GF-D8 (cell line): ENCODE data around the gene BLCAP.

Experiments used
- DNase-seq: peaks from one replicate; lab custom pipeline; 2025; lab: John Stamatoyannopoulos, UW

Gene BLCAP

DNA sequence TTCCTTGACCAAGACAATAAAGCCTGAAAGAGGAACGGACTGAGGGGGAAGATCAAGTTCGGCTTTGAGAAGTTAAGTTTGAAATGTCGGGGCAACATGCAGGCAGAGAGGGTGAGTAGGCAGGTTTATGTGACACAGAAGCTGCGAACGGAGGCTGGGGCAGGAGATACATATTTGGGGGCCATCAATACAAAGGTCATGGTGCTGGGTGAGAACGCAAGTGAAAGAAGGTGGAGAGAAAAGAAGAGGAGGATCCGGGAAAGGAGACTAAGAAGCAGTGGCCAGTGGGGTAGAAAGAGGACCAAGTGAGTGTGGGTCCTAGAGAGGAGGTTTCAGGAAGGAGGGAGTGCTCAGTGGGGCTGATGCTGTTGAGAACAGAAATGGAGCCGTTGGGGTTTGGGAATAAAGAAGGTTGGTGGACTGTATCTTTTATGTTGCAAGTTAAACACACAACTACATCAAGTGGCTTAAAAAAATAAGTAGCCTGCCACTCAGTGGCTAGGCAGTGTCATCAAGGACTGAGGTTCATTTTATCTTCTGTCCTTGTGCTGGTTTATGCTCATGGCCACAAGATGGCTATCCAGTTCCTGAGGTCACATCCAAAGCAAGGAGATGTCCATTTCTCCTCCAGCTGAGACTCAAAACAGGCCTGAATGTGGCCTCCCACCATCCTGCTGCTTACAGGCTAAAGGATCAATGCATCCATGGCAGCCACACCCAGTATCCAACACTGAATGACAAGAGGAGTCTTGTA, 1.7 kb upstream of the BLCAP start:
- no peak for DNase-seq

DNA sequence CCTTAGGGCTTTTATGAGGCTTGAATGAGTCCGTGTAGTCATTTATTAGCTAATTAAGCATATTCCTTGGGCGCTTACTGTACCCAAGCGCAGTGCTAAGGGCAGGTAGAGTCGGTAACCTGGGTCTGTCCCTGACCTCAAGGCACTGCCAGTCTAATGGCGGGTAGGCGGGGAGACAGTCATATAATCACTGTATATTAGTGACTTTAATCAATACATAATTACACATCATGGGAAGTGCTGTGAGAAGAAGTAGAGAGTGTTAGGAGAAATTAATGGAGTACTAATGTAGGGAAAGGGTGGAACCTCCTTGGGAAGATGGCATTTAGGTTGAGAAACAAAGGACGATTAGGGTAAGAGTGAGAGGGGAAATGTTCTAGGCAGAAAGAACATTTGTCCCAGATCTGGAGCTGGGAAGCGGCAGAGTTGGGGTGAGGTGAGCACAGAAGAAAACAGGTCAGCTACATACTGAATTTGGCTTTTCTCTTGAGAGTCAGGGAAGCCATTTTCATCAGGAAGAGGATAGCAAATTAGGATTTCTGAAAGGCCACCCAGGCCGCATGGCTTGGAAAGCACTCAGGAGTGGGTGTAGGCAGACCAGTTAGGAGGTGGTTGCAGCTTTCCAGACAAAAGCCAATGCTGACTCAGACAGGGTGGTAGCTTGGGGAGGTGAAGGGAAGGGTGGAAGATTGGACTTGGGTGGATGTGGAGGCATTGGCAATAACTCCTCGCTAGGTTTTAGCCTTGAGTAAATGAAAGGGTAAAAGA, 954 bp upstream of the BLCAP start:
- no peak for DNase-seq

DNA sequence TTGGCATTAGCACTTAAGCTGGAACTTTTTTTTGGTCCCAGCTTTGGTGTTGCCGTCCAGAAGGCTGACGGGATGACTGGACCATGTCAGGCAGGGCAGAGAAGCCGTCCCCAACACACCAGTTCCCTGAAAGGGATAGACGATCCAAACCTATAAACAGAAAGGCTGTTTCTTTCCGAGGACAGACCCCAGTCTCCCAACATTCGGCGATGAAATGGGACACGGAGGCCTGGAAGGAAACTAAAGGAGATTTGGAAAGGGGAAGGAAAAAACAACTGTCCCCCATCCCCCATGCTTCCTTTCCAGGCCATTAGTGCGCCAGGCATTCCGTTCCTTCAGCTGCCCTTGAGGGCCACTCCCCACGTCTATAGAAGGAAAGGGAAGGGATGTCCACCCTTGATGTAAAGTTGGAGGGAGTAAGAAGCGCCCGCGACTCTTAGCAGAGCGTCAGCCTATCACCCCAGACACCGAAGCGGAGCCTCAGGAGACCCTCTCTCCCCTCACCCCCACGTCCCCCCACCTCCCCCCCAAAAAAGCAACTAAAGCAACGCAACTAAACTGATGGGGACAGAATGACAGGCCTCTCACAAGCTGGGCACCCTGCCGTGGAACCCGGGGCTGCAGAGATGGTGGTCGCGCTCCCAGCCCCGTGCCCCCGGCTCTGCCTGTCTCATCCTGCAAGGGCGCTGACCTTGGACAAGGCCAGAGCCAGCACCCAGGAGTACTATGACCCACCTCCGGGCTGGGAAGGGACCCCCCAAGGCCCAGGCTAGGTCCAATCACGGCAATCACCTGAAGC, 638 bp downstream of the BLCAP start:
- no peak for DNase-seq

DNA sequence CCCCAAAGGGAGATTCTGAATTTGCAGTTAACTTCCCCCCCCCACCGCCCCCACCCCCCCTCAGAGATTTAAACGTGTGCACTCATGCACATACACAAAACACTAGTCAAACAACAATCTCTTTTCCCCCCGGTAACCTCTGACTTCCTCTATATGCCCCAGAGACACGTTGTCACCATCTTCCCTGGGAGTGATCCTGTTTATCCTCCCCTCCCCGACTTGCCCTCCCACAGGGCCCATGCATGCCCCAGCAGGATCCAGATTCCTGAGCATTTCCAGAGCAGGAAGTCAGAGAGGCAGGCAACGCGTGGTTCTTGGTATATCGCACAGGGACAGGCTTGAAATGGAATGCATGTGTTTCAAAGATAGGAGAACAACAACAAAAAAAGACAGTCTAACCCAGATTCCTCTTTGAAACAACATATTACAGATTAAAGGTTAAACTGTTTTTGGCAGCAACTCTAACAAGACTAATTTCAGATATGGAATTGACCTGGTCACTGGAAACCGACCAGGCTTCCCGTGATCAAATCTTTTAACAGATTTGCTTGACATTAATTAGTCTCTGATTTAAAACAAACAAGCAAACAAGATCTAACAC, 1.3 kb downstream of the BLCAP start:
- DNase-seq = peak; percentile 1

DNA sequence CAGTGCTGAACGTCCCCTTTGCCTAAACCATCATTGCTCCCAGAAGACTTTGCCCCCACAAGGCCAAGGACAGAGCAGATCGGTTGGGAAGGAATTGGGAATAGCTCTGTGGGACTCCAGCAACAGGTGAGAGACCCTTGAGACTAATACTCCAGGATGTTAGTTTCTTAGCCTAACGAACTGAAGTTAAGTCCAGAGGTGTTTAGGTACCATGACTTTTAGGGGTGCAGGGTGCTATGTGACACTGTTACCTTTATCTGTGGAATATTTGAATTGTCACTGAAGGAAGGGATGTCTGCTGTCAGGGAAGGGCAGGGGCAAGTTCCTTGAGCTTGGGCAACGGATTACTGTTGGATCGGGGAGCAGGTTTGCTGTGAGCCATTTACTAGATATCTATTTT, 1.9 kb downstream of the BLCAP start:
- DNase-seq = no peak

DNA sequence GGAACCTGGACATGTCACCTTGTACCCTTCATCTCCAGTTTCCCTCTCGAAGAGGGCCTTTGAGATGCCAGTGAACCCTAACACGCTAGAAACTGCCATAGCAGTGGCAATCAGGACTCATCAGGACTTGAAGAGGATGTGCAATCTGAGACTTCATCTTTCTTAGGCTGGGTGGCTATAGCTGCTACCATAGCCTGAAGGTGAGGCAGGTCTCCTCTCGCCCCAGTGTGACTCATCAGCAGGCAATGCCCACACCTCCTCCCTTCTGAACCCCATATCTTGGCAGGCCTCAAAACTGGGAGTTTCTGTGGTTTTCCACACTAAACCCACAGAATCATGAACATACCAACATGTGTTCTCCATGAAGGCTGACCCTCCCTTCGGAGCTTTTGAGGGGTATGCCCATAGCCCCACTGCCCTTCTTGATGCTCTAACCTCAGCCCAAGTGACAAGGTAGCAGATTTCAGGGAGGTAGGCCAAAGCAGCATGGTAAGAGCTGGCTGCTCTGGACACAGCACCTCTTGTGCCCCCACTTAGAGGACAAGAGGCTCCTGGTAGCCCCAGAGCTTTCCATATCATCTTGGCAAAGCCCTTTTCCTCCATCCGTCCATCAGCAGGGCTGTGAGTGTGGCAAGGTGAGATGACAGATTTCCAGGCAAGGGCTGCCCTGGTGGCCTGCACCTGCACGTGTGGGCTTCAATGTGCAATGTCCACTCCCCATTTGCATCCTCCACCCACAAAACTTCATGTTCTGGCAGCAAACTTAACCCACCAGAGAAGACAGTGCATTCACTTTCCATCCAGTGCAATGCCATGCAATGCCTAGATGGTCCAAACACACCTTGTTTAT, 2.6 kb downstream of the BLCAP start:
- no peak for DNase-seq

DNA sequence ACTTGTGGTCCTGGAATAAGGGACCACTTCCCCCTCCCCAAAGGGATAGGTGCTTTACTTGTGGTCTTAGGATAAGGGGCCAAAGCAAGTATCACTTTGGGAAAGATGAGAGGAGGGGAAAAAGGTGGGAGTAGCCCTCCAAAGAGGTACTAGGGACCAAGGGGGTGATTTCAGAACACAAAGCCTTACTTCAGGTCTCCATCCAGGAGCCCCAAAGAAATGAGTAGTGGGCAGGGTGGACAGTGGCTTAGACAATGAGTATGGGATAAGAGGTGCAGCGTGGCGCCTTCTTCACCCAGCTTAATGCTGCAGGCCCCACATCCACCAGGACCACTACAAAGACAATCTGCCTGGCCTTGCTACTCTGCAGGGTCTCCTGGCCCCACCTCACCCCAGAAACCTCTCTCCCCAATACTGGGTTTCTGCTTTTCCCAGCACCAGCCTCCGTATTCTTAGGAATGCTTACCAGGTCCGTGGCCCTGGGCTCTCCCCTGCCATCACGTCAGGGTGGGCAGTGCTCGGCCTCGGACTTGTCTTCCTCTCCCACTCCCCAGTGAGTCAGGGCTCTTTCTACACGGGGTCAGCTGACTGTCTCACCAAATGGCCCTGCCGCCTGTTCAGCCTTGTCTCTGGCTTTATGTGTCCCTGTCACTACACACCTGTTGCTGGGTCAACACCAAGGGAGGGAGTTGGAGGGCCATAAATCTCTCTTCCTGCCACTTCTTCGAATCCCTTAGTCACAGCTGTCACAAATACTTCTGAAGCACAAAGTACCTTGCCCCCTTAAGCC, 3.6 kb downstream of the BLCAP start:
- no peak for DNase-seq

DNA sequence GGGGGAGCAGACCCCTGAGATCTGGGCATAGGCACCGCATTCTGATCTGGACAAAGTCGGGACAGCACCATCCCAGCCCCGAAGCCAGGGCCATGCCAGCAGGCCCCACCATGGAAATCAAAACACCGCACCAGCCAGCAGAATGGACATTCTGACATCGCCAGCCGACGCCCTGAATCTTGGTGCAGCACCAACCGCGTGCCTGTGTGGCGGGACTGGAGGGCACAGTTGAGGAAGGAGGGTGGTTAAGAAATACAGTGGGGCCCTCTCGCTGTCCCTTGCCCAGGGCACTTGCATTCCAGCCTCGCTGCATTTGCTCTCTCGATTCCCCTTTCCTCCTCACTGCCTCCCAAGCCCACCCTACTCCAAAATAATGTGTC, 4.7 kb downstream of the BLCAP start:
- no peak for DNase-seq

DNA sequence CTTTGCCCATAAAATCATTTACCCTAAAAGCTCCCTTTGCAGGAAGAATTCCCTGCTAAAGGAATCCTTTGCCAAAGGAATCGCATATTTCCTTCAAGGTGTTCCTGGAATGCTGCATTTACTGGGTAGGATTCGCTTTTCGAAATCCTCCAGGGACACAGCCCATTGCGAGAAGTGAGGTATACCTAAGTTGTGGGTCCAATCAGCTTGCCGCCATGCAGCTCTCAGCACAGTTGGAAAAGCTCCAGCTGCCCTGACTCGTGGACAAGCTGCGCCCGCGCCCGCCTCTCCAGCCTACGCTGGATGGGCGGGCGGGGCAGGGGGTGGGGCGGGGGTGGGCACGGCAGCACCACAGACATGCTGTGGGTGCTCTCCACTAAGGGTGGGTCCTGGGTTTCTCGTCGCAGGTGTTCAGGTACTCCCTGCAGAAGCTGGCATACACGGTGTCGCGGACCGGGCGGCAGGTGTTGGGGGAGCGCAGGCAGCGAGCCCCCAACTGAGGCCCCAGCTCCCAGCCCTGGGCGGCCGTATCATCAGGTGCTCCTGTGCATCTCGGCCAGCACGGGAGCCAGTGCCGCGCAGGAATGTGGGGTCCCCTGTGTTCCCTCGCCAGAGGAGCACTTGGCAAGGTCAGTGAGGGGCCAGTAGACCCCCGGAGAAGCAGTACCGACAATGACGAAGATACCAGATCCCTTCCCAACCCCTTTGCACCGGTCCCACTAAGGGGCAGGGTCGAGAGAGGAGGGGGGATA, 5.2 kb downstream of the BLCAP start:
- DNase-seq = no peak

DNA sequence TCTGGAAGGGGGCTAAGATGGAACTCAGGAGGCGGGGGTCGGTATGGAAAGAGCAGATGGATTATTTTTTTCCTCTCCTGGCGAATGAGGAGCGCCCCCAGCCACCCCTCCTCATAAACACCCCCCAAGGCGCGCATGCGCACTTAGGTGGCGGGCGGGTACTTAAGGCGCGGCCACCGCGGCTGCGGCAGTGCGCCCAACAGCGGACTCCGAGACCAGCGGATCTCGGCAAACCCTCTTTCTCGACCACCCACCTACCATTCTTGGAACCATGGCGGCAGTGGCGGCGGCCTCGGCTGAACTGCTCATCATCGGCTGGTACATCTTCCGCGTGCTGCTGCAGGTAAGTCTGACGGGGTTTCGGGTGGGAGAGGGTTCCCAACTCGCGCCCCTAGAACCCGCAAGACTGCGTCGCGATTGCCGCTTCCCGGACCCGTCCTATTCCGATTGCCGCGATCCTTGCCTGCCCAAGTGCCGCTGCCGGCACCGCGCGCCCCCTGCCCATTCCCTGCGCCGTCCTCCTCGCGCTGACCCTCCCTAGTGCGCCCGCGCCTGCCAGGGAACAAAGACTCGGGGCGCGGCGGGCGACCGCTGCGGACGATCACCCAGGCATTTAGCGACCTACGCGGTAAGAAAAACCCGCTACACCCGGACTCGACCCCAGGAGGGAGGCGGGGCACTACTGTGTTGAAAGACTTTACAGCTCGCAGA, 6.5 kb downstream of the BLCAP start, which contains the start of gene NNAT:
NNAT (plus strand) TSS at position 190 of the 711 bp plus-strand sequence; CDS start at position 272, 82 bp downstream.
- no peak for DNase-seq

DNA sequence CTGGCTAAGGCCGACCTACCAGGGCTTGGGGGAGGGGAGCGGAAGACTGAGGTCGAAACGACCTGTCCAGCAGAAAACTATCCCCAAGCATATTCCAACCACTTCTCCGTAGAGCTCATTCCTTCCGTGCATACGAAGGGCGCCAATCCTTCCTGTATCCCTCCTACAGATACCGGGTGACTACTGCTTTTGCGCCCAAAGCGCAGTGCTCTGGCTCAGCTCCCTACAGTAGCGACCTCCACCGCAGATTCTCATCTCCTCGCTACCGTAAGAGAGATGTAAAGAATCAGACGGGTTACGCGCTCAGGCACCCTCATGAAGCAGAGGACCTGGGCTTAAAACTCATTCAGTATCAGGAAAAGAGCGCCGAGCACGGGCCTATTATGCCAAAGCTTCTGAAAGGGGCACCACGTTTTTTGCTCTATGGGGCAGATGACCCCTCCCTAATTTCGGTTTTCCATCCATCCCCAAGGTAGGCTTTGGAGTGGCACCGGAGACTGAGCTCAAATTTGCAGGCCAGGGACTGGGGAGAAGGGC, 7.2 kb downstream of the BLCAP start:
- DNase-seq = no peak

DNA sequence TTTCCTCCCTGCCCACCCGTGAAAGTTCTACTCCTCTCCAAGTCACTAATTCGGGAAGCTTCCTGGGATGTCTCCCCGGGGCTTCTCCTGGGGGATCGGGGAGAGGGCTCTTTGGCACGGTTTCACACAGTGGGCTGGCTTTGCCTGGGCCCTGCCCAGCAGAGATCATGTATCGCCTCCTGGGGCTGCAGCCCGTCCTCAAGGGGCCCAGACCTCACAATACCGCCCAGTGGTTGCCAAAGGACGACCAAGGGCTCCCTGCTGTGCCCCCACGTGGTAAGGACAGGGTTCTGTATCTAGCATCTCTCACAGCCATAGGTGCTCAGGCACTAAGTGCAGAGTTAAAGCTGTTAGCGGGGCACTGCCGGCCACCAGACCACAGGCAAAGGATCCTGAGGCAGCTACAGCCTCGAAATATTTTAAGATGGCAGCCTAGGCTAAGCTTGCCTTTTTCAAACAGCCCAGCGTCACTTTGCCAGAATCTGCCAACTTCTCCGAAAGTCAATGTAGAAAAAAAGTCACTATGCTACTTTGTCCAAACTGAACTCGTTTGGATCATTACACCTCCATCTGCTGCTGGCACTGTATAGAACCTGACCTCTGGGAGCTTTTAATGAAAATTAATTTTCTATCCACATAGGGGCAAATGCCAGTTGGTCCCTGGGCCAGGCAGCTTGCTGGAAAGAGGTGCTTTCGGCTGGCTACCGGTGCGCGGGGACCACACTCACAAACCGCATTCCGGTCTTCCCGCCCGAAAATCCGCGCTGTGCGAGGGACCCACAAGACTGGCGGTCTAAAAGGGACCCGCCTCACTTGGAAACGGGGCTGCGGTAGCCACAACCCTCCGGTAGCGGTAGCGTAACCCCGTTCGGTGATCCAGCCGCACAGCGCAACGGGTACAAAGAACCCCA, 7.9 kb downstream of the BLCAP start:
- no peak for DNase-seq

DNA sequence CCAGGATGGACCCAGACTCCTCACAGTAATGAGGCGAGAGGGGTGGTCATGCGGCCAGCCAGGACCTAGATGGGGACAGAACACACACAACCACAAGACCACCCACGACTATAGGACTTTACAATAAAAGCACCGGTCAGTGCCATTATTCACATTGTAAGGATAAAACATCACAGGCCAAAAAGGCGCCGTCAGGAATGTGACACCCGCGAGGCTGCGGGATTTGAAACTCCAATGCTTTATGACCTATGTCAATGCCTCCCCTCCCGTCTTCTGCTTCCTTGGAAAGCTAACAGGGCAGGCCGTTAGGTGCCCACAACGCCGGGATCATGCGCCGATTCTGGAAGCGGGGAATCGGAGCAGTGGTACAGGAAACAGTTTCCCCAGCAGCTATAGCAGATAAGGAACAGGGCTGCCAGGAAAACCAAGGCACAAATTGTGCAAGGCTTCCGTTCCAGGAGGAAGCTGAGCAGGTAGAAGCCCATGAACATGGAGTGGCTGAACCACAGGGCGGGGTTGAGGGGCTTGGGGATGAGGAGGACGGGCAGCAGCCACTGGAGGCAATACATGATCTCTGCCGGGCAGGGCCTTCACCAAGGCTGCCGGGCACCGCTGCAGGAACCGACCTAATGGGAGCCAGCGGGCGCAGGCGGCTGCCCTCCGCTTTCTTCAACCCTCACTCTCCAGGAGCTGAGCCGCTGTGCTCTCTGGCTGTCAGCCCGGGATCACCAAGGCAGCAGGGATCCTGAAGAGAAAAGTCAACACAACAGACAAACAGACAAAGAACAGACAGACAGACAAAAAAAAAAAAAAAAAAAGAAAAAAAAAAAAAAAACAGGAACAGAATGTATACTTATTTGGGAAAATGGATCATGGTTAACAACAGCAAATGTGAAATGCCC, 8.8 kb downstream of the BLCAP start:
- DNase-seq = no peak

DNA sequence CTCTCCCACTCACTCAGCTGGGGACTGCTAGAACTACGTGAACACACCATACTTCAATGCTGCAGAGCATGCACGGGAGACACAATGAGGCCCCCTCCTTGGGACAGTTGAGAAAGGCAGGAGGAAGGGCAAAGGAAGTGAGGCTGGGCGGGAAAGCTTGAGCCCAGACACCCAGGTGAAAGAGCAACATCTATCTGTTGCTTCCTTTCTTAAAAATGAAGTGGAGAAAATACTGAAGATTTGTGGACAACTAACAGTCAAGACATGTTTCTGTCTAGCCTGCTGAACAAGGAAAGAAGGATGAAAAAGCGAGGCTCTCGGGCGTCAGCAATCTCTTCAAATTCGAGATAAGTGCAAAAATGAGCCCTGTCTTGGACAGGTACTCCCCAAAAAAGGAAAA, 9.6 kb downstream of the BLCAP start:
- DNase-seq = no peak

DNA sequence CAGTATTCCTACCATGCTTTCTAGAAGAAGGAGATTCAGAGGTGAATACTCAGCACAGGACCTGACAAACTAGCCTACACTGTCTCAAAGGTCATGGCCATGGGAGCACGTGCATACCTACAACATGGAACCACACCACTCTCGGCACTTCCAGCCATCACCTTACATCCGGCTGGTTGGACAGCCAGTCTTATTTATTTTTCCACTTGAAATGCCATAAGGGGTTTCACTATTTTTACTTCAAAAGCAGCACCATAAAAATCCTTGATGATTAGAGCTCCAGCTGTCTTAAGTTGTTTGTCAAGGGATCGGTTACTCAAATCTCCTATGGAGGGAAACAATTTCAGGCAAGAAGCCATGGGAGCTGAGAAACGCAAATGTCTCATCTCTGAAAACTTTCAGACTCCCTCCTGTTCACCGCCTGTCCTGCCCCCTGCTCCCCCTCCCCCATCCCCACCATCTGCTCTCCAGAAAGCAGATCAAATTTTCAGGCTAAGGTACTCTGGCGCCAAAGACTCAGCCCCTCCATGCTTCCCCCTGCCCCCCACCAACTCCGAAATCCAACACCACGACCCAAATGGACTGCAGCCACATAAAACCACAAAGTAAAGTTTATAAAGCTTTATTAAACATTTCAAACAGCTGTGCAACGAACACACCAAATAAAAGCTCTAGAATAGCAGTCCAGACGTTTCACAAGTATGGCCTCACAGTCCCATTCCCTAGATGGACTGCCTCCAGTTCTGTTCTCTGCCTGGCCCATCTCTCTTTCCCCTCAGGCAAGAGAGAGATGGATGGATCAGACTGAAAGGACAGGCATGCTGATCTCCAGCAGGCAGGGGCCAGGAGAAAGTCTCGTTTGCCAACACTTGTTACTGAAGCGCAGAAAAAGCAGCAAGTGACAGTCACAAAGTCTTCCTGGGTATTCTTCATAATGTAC, 10.6 kb downstream of the BLCAP start:
- no peak for DNase-seq

DNA sequence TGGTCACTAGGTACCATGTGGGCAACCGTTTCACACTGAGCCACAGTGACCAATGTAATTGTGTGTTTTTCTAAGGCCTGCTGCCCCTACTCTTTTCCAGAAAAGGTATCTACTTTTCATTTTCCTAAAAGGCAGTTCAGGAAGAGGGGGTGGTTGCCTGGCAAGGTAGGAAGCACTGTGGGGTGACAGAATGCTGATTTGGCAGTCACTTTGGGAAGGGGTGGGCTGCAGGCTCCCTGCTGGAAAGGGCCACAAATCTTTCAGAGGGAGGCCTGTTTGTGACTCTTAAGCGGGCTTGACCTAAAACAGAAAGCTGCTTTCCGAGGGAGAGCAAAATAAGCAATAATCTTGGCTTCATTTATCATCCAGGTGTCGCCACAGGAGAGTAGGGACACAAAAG, 11.8 kb downstream of the BLCAP start:
- DNase-seq = no peak
